Neural cell (in vitro differentiated cells): ENCODE results near the gene SDCCAG8. TPM values are rescaled to one million over a fixed set of nuclear protein-coding genes. Genes with fewer than 3 reads are reported as not detected.

Source experiments
- H2AFZ ChIP-seq: fragments of 200-600, 300-800 bp; sonication (generic), shearing (Covaris generic); 2 replicates; pipeline ENCODE4 v1.6.0; 2014; ENCODE audit warnings: low read depth, mild to moderate bottlenecking, antibody characterized with exemption, low read length, moderate library complexity
- H3F3A ChIP-seq: fragments of 200-600 bp; shearing (Covaris generic); 2 replicates; pipeline ENCODE4 v1.6.1; 2016; ENCODE audit warnings: mild to moderate bottlenecking, moderate library complexity, mixed read lengths, antibody characterized with exemption, low read length; ENCODE audit not compliant: insufficient read depth, poor library complexity, severe bottlenecking
- H3K27ac ChIP-seq: fragments of 200-600, 300-800 bp; sonication (generic), shearing (Covaris generic); 2 replicates; pipeline ENCODE4 v1.5.1; 2014; ENCODE audit warnings: mild to moderate bottlenecking, low read length, moderate library complexity
- H3K27me3 ChIP-seq: fragments of 300-800, 200-600 bp; sonication (generic), shearing (Covaris generic); 2 replicates; pipeline ENCODE4 v1.6.0; 2014; ENCODE audit warnings: mild to moderate bottlenecking, low read depth, low read length, moderate library complexity; ENCODE audit not compliant: insufficient read depth
- H3K36me3 ChIP-seq: fragments of 300-800, 200-600 bp; sonication (generic), shearing (Covaris generic); 2 replicates; pipeline ENCODE4 v1.5.1; 2014; ENCODE audit warnings: mild to moderate bottlenecking, antibody characterized with exemption, low read length, moderate library complexity; ENCODE audit not compliant: insufficient read depth
- H3K4me2 ChIP-seq: fragments of 300-800, 200-600 bp; sonication (generic), shearing (Covaris generic); 2 replicates; pipeline ENCODE4 v1.6.0; 2014; ENCODE audit warnings: mild to moderate bottlenecking, low read length
- H3K4me3 ChIP-seq: fragments of 300-800, 200-600 bp; sonication (generic), shearing (Covaris generic); 2 replicates; pipeline ENCODE4 v1.5.1; 2014; ENCODE audit warnings: mild to moderate bottlenecking, low read length, moderate library complexity
- H3K79me2 ChIP-seq: fragments of 200-600 bp; shearing (Covaris generic); replicated peaks from 2 replicates; pipeline ENCODE4 v1.6.0; 2014; ENCODE audit warnings: mild to moderate bottlenecking, low read length, moderate library complexity; ENCODE audit not compliant: insufficient read depth
- H3K9ac ChIP-seq: fragments of 300-800, 200-600 bp; sonication (generic), shearing (Covaris generic); 2 replicates; pipeline ENCODE4 v1.6.1; 2016; ENCODE audit warnings: mild to moderate bottlenecking, low read length, mixed read lengths
- H3K9me2 ChIP-seq: fragments of 200-600 bp; shearing (Covaris generic); 2 replicates; pipeline ENCODE4 v1.6.1; 2016; ENCODE audit warnings: mild to moderate bottlenecking, low read length, mixed read lengths; ENCODE audit not compliant: insufficient read depth
- H3K9me3 ChIP-seq: fragments of 200-600, 300-800 bp; sonication (generic), shearing (Covaris generic); 2 replicates; pipeline ENCODE4 v1.6.1; 2016; ENCODE audit warnings: mild to moderate bottlenecking, mixed run types, low read length, moderate library complexity, mixed read lengths
- H4K20me1 ChIP-seq: fragments of 200-600 bp; shearing (Covaris generic); 2 replicates; pipeline ENCODE4 v1.6.1; 2016; ENCODE audit warnings: mild to moderate bottlenecking, mixed run types; ENCODE audit not compliant: insufficient read depth
- CTCF ChIP-seq: fragments of 450-650 bp; IDR thresholded peaks from 2 replicates; pipeline ENCODE4 v1.5.1; 2014; ENCODE audit warnings: antibody characterized with exemption, mild to moderate bottlenecking, moderate library complexity; ENCODE audit not compliant: poor library complexity, severe bottlenecking
- EP300 ChIP-seq: fragments of 450-650 bp; conservative IDR thresholded peaks from 2 replicates; pipeline ENCODE4 v1.6.1; 2014; ENCODE audit warnings: antibody characterized with exemption, mild to moderate bottlenecking, moderate library complexity; ENCODE audit not compliant: poor library complexity, severe bottlenecking
- EZH2 ChIP-seq: fragments of 200-600, 300-800 bp; shearing (Covaris generic), sonication (generic); IDR thresholded peaks from 2 replicates; pipeline ENCODE4 v1.6.1; 2014; ENCODE audit warnings: antibody characterized with exemption, low read length, borderline replicate concordance, mild to moderate bottlenecking; ENCODE audit not compliant: insufficient read depth, poor library complexity, severe bottlenecking
- MXI1 ChIP-seq: fragments of 450-650 bp; conservative IDR thresholded peaks from 2 replicates; pipeline ENCODE4 v1.6.1; 2014; ENCODE audit warnings: antibody characterized with exemption, mild to moderate bottlenecking; ENCODE audit not compliant: poor library complexity, severe bottlenecking
- POLR2AphosphoS5 ChIP-seq: IDR thresholded peaks from 2 replicates; pipeline ENCODE4 v1.6.1; 2012
- RAD21 ChIP-seq: fragments of 450-650 bp; conservative IDR thresholded peaks from 2 replicates; pipeline ENCODE4 v1.6.1; 2014; ENCODE audit warnings: antibody characterized with exemption, mild to moderate bottlenecking, moderate library complexity
- REST ChIP-seq: IDR thresholded peaks from 2 replicates; pipeline ENCODE4 v1.6.1; 2012; ENCODE audit warnings: borderline replicate concordance
- SMC3 ChIP-seq: fragments of 450-650 bp; conservative IDR thresholded peaks from 2 replicates; pipeline ENCODE4 v1.6.1; 2014; ENCODE audit warnings: antibody characterized with exemption, mild to moderate bottlenecking, moderate library complexity; ENCODE audit not compliant: poor library complexity
- TAF1 ChIP-seq: IDR thresholded peaks from 2 replicates; pipeline ENCODE4 v1.6.1; 2012; ENCODE audit warnings: low read depth
- polyA plus RNA-seq: library from polyadenylated mRNA; depleted of rRNA; stranded (reverse); fragments of >200 nt; gene quantifications from 2 replicates; pipeline ENCODE4 v1.2.3, GENCODE V29; 2014

Gene SDCCAG8
- polyA plus RNA-seq, 1 donor from 2014 or later: 32.2 TPM

- H3K27ac ChIP-seq: no peak overlapping the region
- no peak overlapping the region for H3K4me3 ChIP-seq
- H3K4me2 ChIP-seq: no peak overlapping the region
- peaks cover 4% of the 10 kb centered on the region for H4K20me1 ChIP-seq
- peaks cover 6% of the 10 kb centered on the region for H3K36me3 ChIP-seq
- H2AFZ ChIP-seq: no peak overlapping the region
- no peaks in the 10 kb centered on the region for H3K27me3 ChIP-seq
- H3K9ac ChIP-seq: no peak overlapping the region
- H3F3A ChIP-seq: no peaks in the 10 kb centered on the region
- TF ChIP-seq CTCF: no peak
- no peak for TF ChIP-seq REST
- TF ChIP-seq RAD21: no peak
- no peak for TF ChIP-seq EZH2
- TF ChIP-seq EP300: no peak
- no peak for TF ChIP-seq MXI1
- TF ChIP-seq TAF1: no peak
- TF ChIP-seq POLR2AphosphoS5: no peak
- TF ChIP-seq SMC3: no peak
- peaks cover 7% of the 10 kb centered on the region for H3K9me3 ChIP-seq
- no peaks in the 10 kb centered on the region for H3K9me2 ChIP-seq
- H3K79me2 ChIP-seq: peaks cover 96% of the 10 kb centered on the region
These were observed 21.9 kb upstream of the SDCCAG8 start for GRCh38 chr1:243233908-243234307.

- Histone ChIP-seq H3K36me3 (peaks cover 6% of the 10 kb centered on the region), H3F3A (no peaks in the 10 kb centered on the region), H3K9me3 (no peaks in the 10 kb centered on the region), H3K9ac (no peak overlapping the region), H3K4me2 (no peak overlapping the region), H3K27me3 (no peaks in the 10 kb centered on the region), H3K27ac (no peak overlapping the region), H3K4me3 (no peak overlapping the region), H4K20me1 (peaks cover 4% of the 10 kb centered on the region), H3K79me2 (peaks cover 96% of the 10 kb centered on the region), H3K9me2 (no peaks in the 10 kb centered on the region), H2AFZ (no peak overlapping the region)
- TF ChIP-seq SMC3: no peak
- TF ChIP-seq POLR2AphosphoS5: no peak
- TF ChIP-seq MXI1: no peak
- no peak for TF ChIP-seq RAD21
- TF ChIP-seq CTCF: no peak
- TF ChIP-seq EZH2: no peak
- no peak for TF ChIP-seq EP300
- TF ChIP-seq TAF1: no peak
- no peak for TF ChIP-seq REST
These were observed 20.7 kb upstream of the SDCCAG8 start for GRCh38 chr1:243234978-243235647.
